Stimulated activated naive CD8-positive, alpha-beta T cell treated with anti-CD3 and anti-CD28 coated beads, Interleukin-15, Interleukin-2, amounts not matched to agents 100 ng/mL and 50 ng/mL, for 24 hours (primary cell): ENCODE results near the gene GNAQ.
"Not testable (repeated sequence)": the region's sequence is repeated elsewhere in the genome, so short reads cannot be mapped to it uniquely, and the experiment has no call there.

Experiments used
- H3K27ac Mint-ChIP-seq: one replicate; pipeline ENCODE4 v1.8.0; 2021; ENCODE audit warnings: mild to moderate bottlenecking, mixed read lengths
- H3K27me3 Mint-ChIP-seq: one replicate; pipeline ENCODE4 v1.8.0; 2021; ENCODE audit warnings: mixed read lengths
- H3K36me3 Mint-ChIP-seq: one replicate; pipeline ENCODE4 v1.8.0; 2021; ENCODE audit warnings: low read depth, mixed read lengths
- H3K4me1 Mint-ChIP-seq: one replicate; pipeline ENCODE4 v1.8.0; 2021; ENCODE audit warnings: low read depth, mixed read lengths
- H3K4me3 Mint-ChIP-seq: one replicate; pipeline ENCODE4 v1.8.0; 2021; ENCODE audit warnings: mild to moderate bottlenecking, mixed read lengths
- H3K9me3 Mint-ChIP-seq: one replicate; pipeline ENCODE4 v1.8.0; 2021; ENCODE audit warnings: mixed read lengths

The GNAQ gene

DNA sequence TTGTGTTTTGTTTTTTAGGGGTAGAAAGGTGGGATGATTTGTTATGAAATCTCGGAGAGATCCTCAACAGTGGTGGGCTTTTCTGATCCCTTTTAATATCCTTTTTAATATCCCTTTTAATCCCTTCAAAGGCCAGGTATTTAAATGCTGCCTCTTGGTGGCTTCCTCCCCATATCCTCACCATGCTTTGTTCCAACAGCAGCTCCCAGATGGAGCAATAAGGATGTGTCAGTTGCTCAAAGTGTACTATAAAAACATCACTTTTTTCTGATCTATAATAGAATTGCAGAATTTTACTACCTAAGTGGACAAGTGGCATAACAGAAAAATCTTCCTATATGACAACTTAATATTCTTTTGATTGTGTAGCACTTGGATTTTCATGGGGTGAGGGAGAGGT lies 160.1 kb downstream of the GNAQ start:
- Mint-ChIP-seq H3K27me3 (no peaks in the 10 kb centered on the region), H3K4me1 (no peaks in the 10 kb centered on the region), H3K27ac (no peak overlapping the region), H3K36me3 (peaks cover 4% of the 10 kb centered on the region), H3K9me3 (no peaks in the 10 kb centered on the region), H3K4me3 (no peak overlapping the region)

- H3K27ac Mint-ChIP-seq: no peak overlapping the region
Observed at GRCh38 chr9:77866878-77867277, 164.7 kb downstream of the GNAQ start.

DNA sequence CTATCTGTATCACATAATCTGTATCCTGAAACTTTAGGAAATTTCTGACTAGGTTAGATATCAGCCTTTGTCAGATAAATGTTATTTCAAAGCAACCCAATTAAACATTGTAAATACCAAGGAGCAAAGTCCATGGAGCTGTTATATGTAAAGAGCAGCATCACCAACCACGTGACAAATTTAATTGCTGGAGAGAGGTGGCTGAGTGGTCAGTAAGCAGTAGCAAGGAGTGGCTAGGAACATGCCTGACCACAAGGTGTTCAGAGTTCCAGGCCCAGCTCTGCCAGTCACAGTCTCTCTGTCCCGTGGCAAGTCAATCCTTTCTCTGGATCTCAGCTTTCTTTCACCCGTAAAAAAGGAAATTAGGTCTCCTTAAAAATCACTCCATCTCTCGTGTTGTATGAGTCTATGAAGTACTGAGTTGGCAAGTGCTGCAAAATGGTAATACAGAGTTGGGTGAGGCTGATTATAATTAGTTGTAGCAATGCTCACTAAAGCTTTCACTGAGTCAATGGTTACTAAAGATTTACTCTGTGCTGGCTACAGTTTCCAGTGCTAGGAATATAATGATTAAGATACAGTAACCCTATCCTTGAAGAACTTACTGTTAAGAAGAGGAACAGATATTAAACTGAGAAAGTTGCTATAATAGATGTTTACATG lies 166.1 kb downstream of the GNAQ start:
- Mint-ChIP-seq H3K4me3 (no peak overlapping the region), H3K27me3 (no peaks in the 10 kb centered on the region), H3K9me3 (peaks cover 21% of the 10 kb centered on the region), H3K36me3 (peaks cover 36% of the 10 kb centered on the region), H3K27ac (no peak overlapping the region), H3K4me1 (peaks cover 6% of the 10 kb centered on the region)

More at GRCh38 chr9:77866878-77867277, 164.7 kb downstream of the GNAQ start:
- Mint-ChIP-seq H3K9me3 (peaks cover 21% of the 10 kb centered on the region), H3K27me3 (no peaks in the 10 kb centered on the region), H3K4me1 (peaks cover 6% of the 10 kb centered on the region), H3K4me3 (no peak overlapping the region), H3K36me3 (peaks cover 27% of the 10 kb centered on the region)

DNA sequence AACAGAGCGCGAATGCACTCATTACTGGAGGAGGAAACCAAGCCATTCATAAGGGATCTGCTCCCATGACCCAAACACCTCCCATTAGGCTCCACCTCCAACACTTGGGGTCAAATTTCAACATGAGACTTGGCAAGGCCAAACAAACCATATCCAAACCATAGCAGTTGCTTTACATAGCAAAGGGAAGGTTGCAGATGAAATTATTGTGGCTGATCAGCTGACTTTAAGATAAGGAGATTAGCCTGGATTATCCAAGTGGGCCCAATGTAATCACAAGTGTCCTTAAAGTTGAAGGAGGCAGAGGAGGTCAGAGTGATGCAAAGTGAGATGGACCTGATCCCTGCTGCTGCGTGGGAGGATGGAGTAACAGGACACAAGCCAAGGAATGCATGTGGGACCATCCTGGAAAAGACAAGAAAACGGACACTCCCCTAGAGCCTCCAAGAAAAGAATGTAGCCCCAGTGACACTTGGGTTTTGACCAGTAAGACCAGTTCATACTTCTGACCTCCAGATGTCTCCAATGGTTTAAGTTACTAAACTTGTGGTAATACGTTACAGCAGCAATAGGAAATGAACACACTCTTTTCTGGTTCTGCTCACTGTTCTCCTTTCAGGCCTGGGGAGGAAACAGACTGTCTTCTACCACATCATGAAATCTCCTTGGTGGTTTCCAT lies 167.3 kb downstream of the GNAQ start:
- Mint-ChIP-seq H3K4me3 (no peak overlapping the region), H3K36me3 (peaks cover 37% of the 10 kb centered on the region), H3K9me3 (peaks cover 21% of the 10 kb centered on the region), H3K4me1 (peaks cover 6% of the 10 kb centered on the region), H3K27ac (no peak overlapping the region), H3K27me3 (no peaks in the 10 kb centered on the region)

DNA sequence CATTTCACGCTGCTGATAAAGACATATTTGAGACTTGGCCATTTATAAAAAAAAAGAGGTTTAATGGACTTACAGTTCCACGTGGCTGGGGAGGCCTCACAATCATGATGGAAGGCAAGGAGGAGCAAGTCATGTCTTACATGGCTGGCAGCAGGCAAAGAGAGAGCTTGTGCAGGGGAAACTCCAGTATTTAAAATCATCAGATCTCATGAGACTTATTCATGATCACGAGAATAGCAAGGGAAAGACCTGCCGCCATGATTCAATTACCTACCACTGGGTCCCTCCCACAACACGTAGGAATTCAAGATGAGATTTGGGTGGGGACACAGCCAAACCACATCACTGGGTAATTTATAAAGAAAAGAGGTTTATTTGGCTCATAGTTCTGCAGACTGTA lies 168.0 kb downstream of the GNAQ start:
- H3K4me1 Mint-ChIP-seq, H3K4me3 Mint-ChIP-seq, H3K27me3 Mint-ChIP-seq, H3K27ac Mint-ChIP-seq: not testable (repeated sequence)
- H3K36me3 Mint-ChIP-seq: peaks cover 41% of the 10 kb centered on the region
- peaks cover 25% of the 10 kb centered on the region for H3K9me3 Mint-ChIP-seq

GRCh38 chr9:77860953-77861352 lies 170.7 kb downstream of the GNAQ start:
- not testable (repeated sequence) for H3K4me1 Mint-ChIP-seq, H3K27me3 Mint-ChIP-seq, H3K4me3 Mint-ChIP-seq, H3K27ac Mint-ChIP-seq
- Mint-ChIP-seq H3K9me3 (peaks cover 32% of the 10 kb centered on the region), H3K36me3 (peaks cover 43% of the 10 kb centered on the region)

GRCh38 chr9:77857513-77858259 lies 173.9 kb downstream of the GNAQ start:
- H3K27ac Mint-ChIP-seq: no peak overlapping the region
- peaks cover 16% of the 10 kb centered on the region for H3K36me3 Mint-ChIP-seq
- no peaks in the 10 kb centered on the region for H3K27me3 Mint-ChIP-seq
- H3K4me3 Mint-ChIP-seq: no peak overlapping the region
- peaks cover 7% of the 10 kb centered on the region for H3K4me1 Mint-ChIP-seq
- peaks cover 10% of the 10 kb centered on the region for H3K9me3 Mint-ChIP-seq

GRCh38 chr9:77856615-77857014 lies 175.0 kb downstream of the GNAQ start:
- Mint-ChIP-seq H3K27me3 (no peaks in the 10 kb centered on the region), H3K9me3 (peaks cover 10% of the 10 kb centered on the region), H3K4me3 (no peak overlapping the region), H3K36me3 (peaks cover 16% of the 10 kb centered on the region), H3K4me1 (peaks cover 11% of the 10 kb centered on the region), H3K27ac (no peak overlapping the region)

DNA sequence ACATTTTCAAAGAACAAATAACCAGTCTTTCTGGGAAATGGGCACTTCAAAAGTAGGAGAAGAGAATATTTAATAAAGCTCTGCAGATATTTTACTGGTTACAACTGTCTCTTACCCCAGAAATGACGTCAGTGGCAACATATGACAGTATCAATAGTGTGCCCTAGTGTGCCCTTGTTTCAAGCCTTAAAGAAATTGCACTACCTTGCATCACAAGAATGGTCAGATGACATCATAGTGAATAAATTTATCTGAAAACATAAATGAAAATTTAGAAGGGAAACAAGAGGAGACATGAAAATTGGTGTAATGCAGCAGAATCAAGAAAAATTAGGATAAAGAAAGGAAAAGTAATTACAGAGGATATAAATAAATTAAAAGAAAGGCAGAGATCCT lies 176.7 kb downstream of the GNAQ start:
- Mint-ChIP-seq H3K9me3 (peaks cover 10% of the 10 kb centered on the region), H3K27ac (no peak overlapping the region), H3K27me3 (no peaks in the 10 kb centered on the region), H3K4me3 (no peak overlapping the region), H3K4me1 (peaks cover 11% of the 10 kb centered on the region), H3K36me3 (peaks cover 6% of the 10 kb centered on the region)

DNA sequence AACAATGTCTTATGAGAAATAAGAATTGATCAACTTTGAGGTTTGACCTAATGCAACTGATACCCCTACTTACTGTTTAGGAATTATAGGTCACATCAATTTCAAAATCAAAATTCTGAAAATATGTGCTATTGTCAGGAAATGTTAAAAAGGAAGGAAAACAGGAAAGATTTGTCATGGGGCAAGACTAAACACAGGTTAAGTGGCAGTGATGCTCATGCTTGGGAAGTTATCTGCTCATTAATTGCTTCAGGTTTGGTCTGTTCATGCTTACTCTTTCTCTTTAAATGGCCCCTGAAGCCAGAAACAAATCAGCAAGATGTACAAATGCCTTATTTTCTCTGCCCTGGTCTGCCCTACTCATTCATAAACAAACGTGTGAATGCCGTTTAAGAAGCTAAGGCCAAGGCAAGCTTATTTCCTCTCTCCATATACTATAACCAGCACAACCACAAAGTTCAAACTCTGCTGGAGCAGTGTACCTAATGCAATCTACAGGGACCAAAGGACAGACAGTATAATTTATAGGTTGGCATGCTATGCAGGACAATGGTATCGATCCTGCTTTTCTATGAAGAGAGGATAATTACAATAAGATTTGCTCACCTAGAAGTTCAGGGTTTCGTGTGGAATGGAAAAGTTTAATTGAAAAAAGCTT lies 177.2 kb downstream of the GNAQ start:
- no peaks in the 10 kb centered on the region for H3K27me3 Mint-ChIP-seq
- H3K27ac Mint-ChIP-seq: no peak overlapping the region
- peaks cover 10% of the 10 kb centered on the region for H3K9me3 Mint-ChIP-seq
- H3K4me1 Mint-ChIP-seq: peaks cover 11% of the 10 kb centered on the region
- H3K4me3 Mint-ChIP-seq: no peak overlapping the region
- H3K36me3 Mint-ChIP-seq: peaks cover 6% of the 10 kb centered on the region

DNA sequence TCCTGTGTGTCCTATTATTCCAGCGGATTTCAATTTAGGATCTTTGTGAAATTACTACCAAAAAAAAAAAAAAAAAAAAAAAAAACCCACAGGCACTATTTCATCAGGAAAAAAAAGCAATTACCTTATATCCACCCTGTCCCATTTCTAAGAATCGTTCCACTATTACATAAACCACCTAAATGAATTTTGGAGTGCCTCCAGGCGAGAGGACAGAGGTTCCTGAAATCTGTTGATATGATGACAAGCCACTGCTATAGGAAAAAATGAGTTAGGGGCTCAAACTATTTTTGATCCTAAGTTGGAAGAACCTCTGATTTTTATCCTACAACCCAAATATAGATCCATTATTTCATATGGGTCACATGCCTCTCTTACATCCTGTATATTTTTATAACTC lies 177.9 kb downstream of the GNAQ start:
- no peak overlapping the region for H3K4me3 Mint-ChIP-seq
- peaks cover 2% of the 10 kb centered on the region for H3K36me3 Mint-ChIP-seq
- peaks cover 7% of the 10 kb centered on the region for H3K9me3 Mint-ChIP-seq

GRCh38 chr9:77851882-77852595 lies 179.6 kb downstream of the GNAQ start:
- no peaks in the 10 kb centered on the region for H3K9me3 Mint-ChIP-seq
- H3K27me3 Mint-ChIP-seq: no peaks in the 10 kb centered on the region
- H3K4me1 Mint-ChIP-seq: peaks cover 29% of the 10 kb centered on the region
- H3K4me3 Mint-ChIP-seq: no peak overlapping the region
- no peaks in the 10 kb centered on the region for H3K36me3 Mint-ChIP-seq
- no peak overlapping the region for H3K27ac Mint-ChIP-seq

More for the DNA sequence above, 177.9 kb downstream of the GNAQ start:
- Mint-ChIP-seq H3K27ac (no peak overlapping the region), H3K4me1 (peaks cover 13% of the 10 kb centered on the region), H3K27me3 (no peaks in the 10 kb centered on the region)

DNA sequence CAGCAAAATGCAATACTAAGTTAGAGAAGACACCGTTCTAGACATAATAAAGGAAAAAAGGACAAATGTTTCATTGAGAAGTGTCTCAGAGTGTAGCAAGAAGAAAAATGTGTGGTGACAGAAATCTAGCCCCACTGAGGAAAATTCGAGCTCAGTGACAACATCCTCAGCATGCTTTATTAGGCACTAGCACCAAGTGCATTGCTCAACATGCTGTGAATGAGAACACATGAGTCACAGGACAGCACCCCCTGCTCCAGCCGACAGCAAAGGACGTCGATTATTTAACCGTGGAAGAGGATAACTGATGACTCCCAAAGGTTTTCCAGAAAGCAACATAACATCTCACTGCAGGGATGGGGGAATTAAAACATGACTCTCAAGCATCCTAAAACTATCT lies 182.7 kb downstream of the GNAQ start:
- Mint-ChIP-seq H3K36me3 (no peaks in the 10 kb centered on the region), H3K4me3 (no peak overlapping the region), H3K27me3 (no peaks in the 10 kb centered on the region), H3K4me1 (peaks cover 22% of the 10 kb centered on the region), H3K9me3 (no peaks in the 10 kb centered on the region), H3K27ac (no peak overlapping the region)

DNA sequence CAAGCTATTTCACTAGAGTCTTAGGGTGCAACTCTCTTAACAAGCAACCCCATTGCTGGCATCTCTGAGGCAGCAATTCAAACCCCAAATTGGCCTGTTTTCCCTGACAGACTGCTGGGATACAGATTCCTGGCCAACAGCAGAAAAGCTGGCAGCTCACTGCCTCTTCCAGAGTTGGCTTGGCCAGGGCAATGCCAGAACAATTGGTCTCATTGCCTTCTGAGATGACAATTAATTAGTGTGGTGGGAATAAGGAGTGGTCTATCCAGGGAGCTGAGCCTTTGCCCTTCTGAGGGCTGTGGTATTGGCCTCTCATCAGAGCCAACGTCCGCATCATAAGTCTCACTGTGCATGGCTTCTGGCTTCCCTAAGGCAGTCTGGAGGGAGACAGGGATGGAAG lies 183.2 kb downstream of the GNAQ start:
- H3K27me3 Mint-ChIP-seq: no peaks in the 10 kb centered on the region
- no peaks in the 10 kb centered on the region for H3K9me3 Mint-ChIP-seq
- no peak overlapping the region for H3K4me3 Mint-ChIP-seq
- peaks cover 22% of the 10 kb centered on the region for H3K4me1 Mint-ChIP-seq
- no peaks in the 10 kb centered on the region for H3K36me3 Mint-ChIP-seq
- no peak overlapping the region for H3K27ac Mint-ChIP-seq
